PFSK-1 (cell line): ENCODE data around the gene FAM50B.

Source experiments
- FOXP2 ChIP-seq: optimal IDR thresholded peaks from 2 replicates; pipeline ENCODE3; 2011; ENCODE audit warnings: borderline replicate concordance, control low read depth, inconsistent platforms; ENCODE audit not compliant: insufficient read depth; ENCODE audit errors: extremely low read length, extremely low read depth
- POLR2AphosphoS5 ChIP-seq: IDR thresholded peaks from 2 replicates; pipeline ENCODE4 v1.6.1; 2012; ENCODE audit warnings: low read depth, mild to moderate bottlenecking, control low read depth, low read length, moderate library complexity
- REST ChIP-seq, 2 experiments: IDR thresholded peaks; 2 replicates each; pipeline versions ENCODE4 v1.6.1 to v1.8.0; 2011 to 2012; ENCODE audit warnings: low read depth in 2 of 2, low read length in 2 of 2, control low read depth in 1 of 2, inconsistent platforms in 1 of 2, mild to moderate bottlenecking in 1 of 2, moderate library complexity in 1 of 2; ENCODE audit not compliant: insufficient read depth in 1 of 2
- SIN3A ChIP-seq: IDR thresholded peaks from 2 replicates; pipeline ENCODE4 v1.6.1; 2012; ENCODE audit warnings: mild to moderate bottlenecking, low read length, moderate library complexity, borderline replicate concordance; ENCODE audit not compliant: insufficient read depth
- TAF1 ChIP-seq: IDR thresholded peaks from 2 replicates; pipeline ENCODE4 v1.6.1; 2012; ENCODE audit warnings: low read length, control low read depth, borderline replicate concordance; ENCODE audit not compliant: insufficient read depth

GRCh38 chr6:3838992-3839867 is 9.9 kb upstream of the FAM50B start:
- TF ChIP-seq REST (IDR thresholded peaks at IDR 0.05; ENCODE audit: insufficient read depth in 1 of 2, low read depth in 2 of 2, low read length in 2 of 2) (no peak), POLR2AphosphoS5 (no peak), TAF1 (no peak), FOXP2 (no peak), SIN3A (no peak)
